ENCODE results near the gene RNASEH2B.

RNASEH2B gene

DNA sequence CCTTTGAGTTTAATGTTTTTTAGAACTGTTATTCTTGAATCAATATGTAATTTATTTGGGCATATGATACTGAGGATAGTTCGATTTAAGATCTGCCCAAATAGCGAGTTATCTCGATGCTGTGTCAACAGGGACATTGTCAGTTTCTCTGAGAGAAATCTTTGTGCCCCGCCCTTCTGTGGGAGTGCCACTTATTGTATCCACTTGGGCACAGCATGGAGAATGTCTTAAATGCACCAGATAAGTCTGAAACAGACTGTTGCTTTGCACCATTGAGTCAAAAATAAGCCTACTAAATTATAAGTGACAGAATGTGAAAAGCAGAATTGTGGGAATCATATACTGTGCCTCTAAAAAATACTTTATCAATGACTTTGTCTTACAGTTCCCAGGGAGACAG, 45.6 kb downstream of the RNASEH2B start:
- Histone ChIP-seq H3K36me3 (ENCODE audit: low read length) (peaks cover 21% of the 10 kb centered on the region; the same call in 1 of the 2 replicates), H3K79me2 (ENCODE audit: insufficient read depth, low read length) (no peaks in the 10 kb centered on the region)

DNA sequence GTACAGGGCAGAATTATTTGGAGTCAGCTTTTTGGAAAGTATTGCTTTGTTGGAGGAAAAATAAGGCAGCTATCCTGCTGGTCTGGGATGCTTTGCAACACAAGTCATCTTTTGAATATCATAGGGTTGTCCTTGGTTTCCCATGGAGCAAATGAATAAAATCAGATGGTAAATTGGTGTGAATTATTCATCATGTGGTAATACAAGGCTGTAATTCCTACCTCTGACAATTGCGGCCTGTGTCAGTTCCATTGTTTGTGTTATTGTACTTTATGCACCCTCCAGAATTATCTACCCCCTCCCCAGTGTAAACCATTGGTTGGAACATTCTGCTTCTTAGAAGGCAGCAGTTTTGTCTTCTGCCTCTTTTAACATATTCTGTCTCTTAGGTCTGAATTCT, 46.2 kb downstream of the RNASEH2B start:
- peaks cover 21% of the 10 kb centered on the region; the same call in 1 of the 2 replicates for H3K36me3 ChIP-seq (ENCODE audit: low read length)
- H2AFZ ChIP-seq (ENCODE audit: low read depth, low read length, severe bottlenecking), result no peak overlapping the region
- H3K9me2 ChIP-seq (replicated peaks; ENCODE audit: insufficient read depth, low read length), result no peaks in the 10 kb centered on the region
- no peaks in the 10 kb centered on the region for H3K27me3 ChIP-seq (ENCODE audit: low read length)
- TF ChIP-seq, protein P1, sequence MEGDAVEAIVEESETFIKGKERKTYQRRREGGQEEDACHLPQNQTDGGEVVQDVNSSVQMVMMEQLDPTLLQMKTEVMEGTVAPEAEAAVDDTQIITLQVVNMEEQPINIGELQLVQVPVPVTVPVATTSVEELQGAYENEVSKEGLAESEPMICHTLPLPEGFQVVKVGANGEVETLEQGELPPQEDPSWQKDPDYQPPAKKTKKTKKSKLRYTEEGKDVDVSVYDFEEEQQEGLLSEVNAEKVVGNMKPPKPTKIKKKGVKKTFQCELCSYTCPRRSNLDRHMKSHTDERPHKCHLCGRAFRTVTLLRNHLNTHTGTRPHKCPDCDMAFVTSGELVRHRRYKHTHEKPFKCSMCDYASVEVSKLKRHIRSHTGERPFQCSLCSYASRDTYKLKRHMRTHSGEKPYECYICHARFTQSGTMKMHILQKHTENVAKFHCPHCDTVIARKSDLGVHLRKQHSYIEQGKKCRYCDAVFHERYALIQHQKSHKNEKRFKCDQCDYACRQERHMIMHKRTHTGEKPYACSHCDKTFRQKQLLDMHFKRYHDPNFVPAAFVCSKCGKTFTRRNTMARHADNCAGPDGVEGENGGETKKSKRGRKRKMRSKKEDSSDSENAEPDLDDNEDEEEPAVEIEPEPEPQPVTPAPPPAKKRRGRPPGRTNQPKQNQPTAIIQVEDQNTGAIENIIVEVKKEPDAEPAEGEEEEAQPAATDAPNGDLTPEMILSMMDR (IDR thresholded peaks at IDR 0.05; ENCODE audit: insufficient read depth, low read length, poor library complexity, severe bottlenecking), result no peak
- TF ChIP-seq EZH2phosphoT487 (conservative IDR thresholded peaks at IDR 0.05; ENCODE audit: low read length), result no peak
- no peaks in the 10 kb centered on the region for H3K9me3 ChIP-seq (ENCODE audit: insufficient read depth, low read length)
- H3K9ac ChIP-seq (ENCODE audit: low read length), result no peak overlapping the region
- no peaks in the 10 kb centered on the region for H3F3A ChIP-seq (ENCODE audit: insufficient read depth)
- no peak overlapping the region for H3K4me2 ChIP-seq (ENCODE audit: low read depth, low read length, poor library complexity, severe bottlenecking)
- no peaks in the 10 kb centered on the region for H4K20me1 ChIP-seq (ENCODE audit: low read depth, low read length)
- no peak overlapping the region for H3K4me3 ChIP-seq (ENCODE audit: insufficient read depth, low read length, poor library complexity, severe bottlenecking)
- no peak overlapping the region for H3K27ac ChIP-seq (ENCODE audit: low read depth, low read length)
- no peaks in the 10 kb centered on the region for H3K79me2 ChIP-seq (ENCODE audit: insufficient read depth, low read length)

More for the DNA sequence above, 45.6 kb downstream of the RNASEH2B start:
- H3K27me3 ChIP-seq (ENCODE audit: low read length), result no peaks in the 10 kb centered on the region
- no peak overlapping the region for H3K4me3 ChIP-seq (ENCODE audit: insufficient read depth, low read length, poor library complexity, severe bottlenecking)
- TF ChIP-seq EZH2phosphoT487 (conservative IDR thresholded peaks at IDR 0.05; ENCODE audit: low read length), result no peak
- TF ChIP-seq, protein P1 (IDR thresholded peaks at IDR 0.05; ENCODE audit: insufficient read depth, low read length, poor library complexity, severe bottlenecking), result no peak
- H3K9me3 ChIP-seq (ENCODE audit: insufficient read depth, low read length), result no peaks in the 10 kb centered on the region
- no peaks in the 10 kb centered on the region for H3F3A ChIP-seq (ENCODE audit: insufficient read depth)
- no peak overlapping the region for H2AFZ ChIP-seq (ENCODE audit: low read depth, low read length, severe bottlenecking)
- H3K9me2 ChIP-seq (replicated peaks; ENCODE audit: insufficient read depth, low read length), result no peaks in the 10 kb centered on the region
- H3K4me2 ChIP-seq (ENCODE audit: low read depth, low read length, poor library complexity, severe bottlenecking), result no peak overlapping the region
- no peak overlapping the region for H3K27ac ChIP-seq (ENCODE audit: low read depth, low read length)
- no peaks in the 10 kb centered on the region for H4K20me1 ChIP-seq (ENCODE audit: low read depth, low read length)
- no peak overlapping the region for H3K9ac ChIP-seq (ENCODE audit: low read length)

DNA sequence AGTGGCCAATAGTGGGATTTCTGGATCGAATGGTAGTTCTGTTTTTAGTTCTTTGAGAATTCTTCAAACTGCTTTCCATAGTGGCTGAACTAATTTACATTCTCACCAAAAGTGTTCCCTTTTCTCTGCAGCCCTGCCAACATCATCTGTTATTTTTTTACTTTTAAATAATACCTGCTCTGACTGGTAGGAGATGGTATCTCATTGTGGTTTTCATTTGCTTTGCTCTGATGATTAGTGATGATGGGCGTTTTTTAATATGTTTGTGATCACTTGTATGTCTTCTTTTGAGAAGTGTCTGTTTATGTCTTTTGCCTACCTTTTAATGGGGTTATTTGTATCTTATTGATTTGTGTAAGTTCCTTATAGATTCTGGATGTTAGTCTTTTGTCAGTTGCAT, 48.0 kb downstream of the RNASEH2B start:
- no peaks in the 10 kb centered on the region for H3K27me3 ChIP-seq (ENCODE audit: low read length)
- H4K20me1 ChIP-seq (ENCODE audit: low read depth, low read length), result no peaks in the 10 kb centered on the region
- no peak overlapping the region for H3K4me2 ChIP-seq (ENCODE audit: low read depth, low read length, poor library complexity, severe bottlenecking)
- no peaks in the 10 kb centered on the region for H3K79me2 ChIP-seq (ENCODE audit: insufficient read depth, low read length)
- H3K9ac ChIP-seq (ENCODE audit: low read length), result no peak overlapping the region
- H3K9me2 ChIP-seq (replicated peaks; ENCODE audit: insufficient read depth, low read length), result no peaks in the 10 kb centered on the region
- H3F3A ChIP-seq (ENCODE audit: insufficient read depth), result no peaks in the 10 kb centered on the region
- no peaks in the 10 kb centered on the region for H3K9me3 ChIP-seq (ENCODE audit: insufficient read depth, low read length)
- H3K36me3 ChIP-seq (ENCODE audit: low read length), result peaks cover 28% of the 10 kb centered on the region; the same call in 1 of the 2 replicates
- TF ChIP-seq EZH2phosphoT487 (conservative IDR thresholded peaks at IDR 0.05; ENCODE audit: low read length), result no peak
- TF ChIP-seq, protein P1 (IDR thresholded peaks at IDR 0.05; ENCODE audit: insufficient read depth, low read length, poor library complexity, severe bottlenecking), result no peak
- H3K4me3 ChIP-seq (ENCODE audit: insufficient read depth, low read length, poor library complexity, severe bottlenecking), result no peak overlapping the region
- no peak overlapping the region for H2AFZ ChIP-seq (ENCODE audit: low read depth, low read length, severe bottlenecking)
- no peak overlapping the region for H3K27ac ChIP-seq (ENCODE audit: low read depth, low read length)

Measured in SU-DHL-6 (cell line).